PFSK-1 (cell line): Measurements from ENCODE around the gene SMARCC1.

Experiments used
- FOXP2 ChIP-seq: optimal IDR thresholded peaks from 2 replicates; pipeline ENCODE3; 2011; ENCODE audit warnings: borderline replicate concordance, control low read depth, inconsistent platforms; ENCODE audit not compliant: insufficient read depth; ENCODE audit errors: extremely low read length, extremely low read depth
- POLR2AphosphoS5 ChIP-seq: IDR thresholded peaks from 2 replicates; pipeline ENCODE4 v1.6.1; 2012; ENCODE audit warnings: low read depth, mild to moderate bottlenecking, control low read depth, low read length, moderate library complexity
- REST ChIP-seq, 2 experiments: IDR thresholded peaks; 2 replicates each; pipeline versions ENCODE4 v1.6.1 to v1.8.0; 2011 to 2012; ENCODE audit warnings: low read depth in 2 of 2, low read length in 2 of 2, control low read depth in 1 of 2, inconsistent platforms in 1 of 2, mild to moderate bottlenecking in 1 of 2, moderate library complexity in 1 of 2; ENCODE audit not compliant: insufficient read depth in 1 of 2
- SIN3A ChIP-seq: IDR thresholded peaks from 2 replicates; pipeline ENCODE4 v1.6.1; 2012; ENCODE audit warnings: mild to moderate bottlenecking, low read length, moderate library complexity, borderline replicate concordance; ENCODE audit not compliant: insufficient read depth
- TAF1 ChIP-seq: IDR thresholded peaks from 2 replicates; pipeline ENCODE4 v1.6.1; 2012; ENCODE audit warnings: low read length, control low read depth, borderline replicate concordance; ENCODE audit not compliant: insufficient read depth

SMARCC1 gene

DNA sequence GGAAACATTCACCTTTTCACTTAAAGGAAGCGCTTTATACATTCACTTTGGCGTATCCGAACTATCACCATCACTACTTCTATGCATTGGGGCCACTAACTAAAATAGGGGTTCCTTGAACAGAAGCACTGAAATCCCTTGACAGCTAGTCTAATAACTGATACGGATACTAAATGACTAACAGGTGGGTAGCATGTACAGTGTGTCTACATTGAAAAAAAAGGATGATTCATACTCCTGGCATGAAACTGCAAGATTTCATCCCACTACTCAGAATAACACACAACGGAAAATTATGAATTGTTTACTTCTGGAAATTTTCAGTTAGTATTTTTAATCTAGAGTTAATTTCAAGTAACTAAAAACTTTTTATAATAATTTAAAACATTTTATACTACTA lies 96.7 kb downstream of the SMARCC1 start:
- TF ChIP-seq FOXP2 (no peak), TAF1 (no peak), REST (IDR thresholded peaks at IDR 0.05; ENCODE audit: insufficient read depth in 1 of 2, low read depth in 2 of 2, low read length in 2 of 2) (no peak), POLR2AphosphoS5 (no peak), SIN3A (no peak)

DNA sequence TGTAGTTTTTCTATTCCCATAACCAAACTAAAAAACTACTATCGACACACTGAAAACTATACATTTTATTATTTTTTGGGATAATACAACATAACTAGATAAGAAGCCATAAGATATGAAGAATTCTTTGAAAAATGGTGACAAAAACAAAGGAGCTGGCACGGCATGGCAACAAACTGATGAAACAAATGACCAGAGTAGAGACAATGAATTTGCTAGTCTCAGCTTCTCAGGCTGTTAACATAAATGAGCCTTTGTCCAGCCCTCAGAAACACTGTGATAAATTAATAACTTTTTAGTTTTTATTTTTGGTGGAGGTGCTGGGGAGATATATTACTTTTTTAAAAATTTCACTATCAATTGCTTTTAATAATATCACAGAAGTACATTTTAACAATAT lies 100.7 kb downstream of the SMARCC1 start:
- TF ChIP-seq FOXP2 (no peak), SIN3A (no peak), TAF1 (no peak), REST (IDR thresholded peaks at IDR 0.05; ENCODE audit: insufficient read depth in 1 of 2, low read depth in 2 of 2, low read length in 2 of 2) (no peak), POLR2AphosphoS5 (no peak)

DNA sequence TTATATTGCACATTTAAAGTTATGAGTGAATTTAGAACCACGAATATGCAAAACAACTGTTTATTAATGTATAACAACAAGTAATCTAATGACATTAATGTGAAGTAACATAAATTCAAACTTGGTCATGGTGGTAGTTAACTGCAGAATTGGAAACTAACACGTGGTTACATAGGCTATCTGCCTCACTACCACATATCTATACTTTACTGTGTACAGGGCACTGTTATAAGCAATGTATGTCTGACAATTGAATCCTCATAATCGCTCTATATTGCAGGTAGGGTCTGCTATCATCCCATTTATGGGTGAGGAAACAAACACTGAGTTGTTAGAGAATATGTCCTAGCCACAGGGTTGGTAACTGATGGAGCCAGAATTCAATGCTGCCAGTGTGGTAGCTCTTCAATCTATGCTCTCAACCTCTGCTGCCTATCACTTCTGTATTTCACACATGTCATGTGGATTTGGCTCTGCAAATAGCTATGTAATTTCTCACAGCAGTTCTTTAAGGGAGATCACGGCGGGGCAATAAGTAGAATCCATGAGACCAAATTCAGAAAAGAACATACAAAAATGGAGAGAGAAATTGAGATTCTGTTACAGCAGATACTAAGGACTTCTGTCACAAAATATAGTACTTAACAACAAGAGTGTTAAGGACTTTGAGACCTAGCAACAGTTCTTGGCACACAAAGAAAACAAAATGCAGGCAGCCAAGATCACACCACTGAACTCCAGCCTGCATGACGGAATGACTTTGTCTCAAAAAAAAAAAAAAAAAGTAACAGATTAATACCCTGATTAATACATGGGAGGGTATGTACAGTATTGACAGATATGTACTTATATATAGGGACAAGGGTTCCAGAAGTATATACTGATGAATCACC lies 103.0 kb downstream of the SMARCC1 start:
- no peak for TF ChIP-seq FOXP2
- TF ChIP-seq SIN3A: no peak
- TF ChIP-seq TAF1: no peak
- no peak for TF ChIP-seq POLR2AphosphoS5
- TF ChIP-seq REST (IDR thresholded peaks at IDR 0.05; ENCODE audit: insufficient read depth in 1 of 2, low read depth in 2 of 2, low read length in 2 of 2): no peak

DNA sequence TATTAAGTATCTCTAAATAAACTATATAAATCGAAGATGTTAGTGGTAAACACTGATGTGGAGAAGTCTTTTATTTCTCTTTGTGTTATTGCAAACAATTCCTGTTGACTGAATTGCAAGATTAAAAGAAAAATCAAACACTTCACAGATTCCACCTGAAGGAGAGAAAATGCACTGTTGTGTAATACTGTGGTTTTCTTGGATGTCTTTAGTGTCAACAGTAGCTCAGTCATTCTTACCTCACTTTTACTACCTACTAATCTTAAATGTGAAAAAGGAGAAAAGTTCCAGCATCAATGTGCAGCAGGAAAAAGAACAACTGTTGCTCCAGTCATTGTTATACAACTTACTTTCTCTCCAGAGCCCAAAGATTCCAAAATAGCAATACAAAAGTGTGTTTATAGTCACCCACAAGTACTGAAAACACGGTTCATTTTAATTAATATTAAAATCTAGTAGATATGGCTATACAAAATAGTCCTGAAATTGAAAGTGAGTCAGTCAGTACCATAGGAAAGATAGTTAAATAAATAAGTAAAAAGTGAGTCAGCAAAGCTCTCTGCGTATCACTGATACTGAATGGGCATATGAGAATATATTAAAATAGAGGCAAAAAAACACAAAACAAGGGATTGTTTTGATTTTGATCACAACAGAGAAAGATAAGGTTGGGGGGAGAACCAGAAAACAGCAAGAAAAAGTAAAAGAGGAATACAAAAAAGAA lies 112.5 kb downstream of the SMARCC1 start:
- no peak for TF ChIP-seq FOXP2
- no peak for TF ChIP-seq TAF1
- TF ChIP-seq REST (IDR thresholded peaks at IDR 0.05; ENCODE audit: insufficient read depth in 1 of 2, low read depth in 2 of 2, low read length in 2 of 2): no peak
- no peak for TF ChIP-seq SIN3A
- no peak for TF ChIP-seq POLR2AphosphoS5
